Liver (tissue), 9 donors: ENCODE results near the gene RTN4. TPM values are rescaled to one million over a fixed set of nuclear protein-coding genes. Genes with fewer than 3 reads are reported as not detected.

Source experiments
- DNase-seq: peaks from one replicate; pipeline ENCODE4 v3.0.0-alpha.2; 2017; ENCODE audit warnings: low spot score
- H3K27ac ChIP-seq, 2 donors: one replicate each; pipeline ENCODE4 v1.7.0; 2013; ENCODE audit warnings: inconsistent platforms in 2 of 2, low read length in 2 of 2, control low read depth in 1 of 2, low read depth in 1 of 2, mild to moderate bottlenecking in 1 of 2
- H3K27me3 ChIP-seq, 4 donors: one replicate each; pipeline versions ENCODE4 v1.6.1 to v1.7.0; 2013; ENCODE audit warnings: low read length in 3 of 4, inconsistent platforms in 1 of 4, mild to moderate bottlenecking in 1 of 4, moderate library complexity in 1 of 4; ENCODE audit not compliant: control insufficient read depth in 4 of 4, insufficient read depth in 4 of 4
- H3K36me3 ChIP-seq, 4 donors: one replicate each; pipeline versions ENCODE4 v1.6.1 to v1.7.0; 2013; ENCODE audit warnings: low read length in 3 of 4, mild to moderate bottlenecking in 3 of 4, low read depth in 1 of 4, moderate library complexity in 1 of 4; ENCODE audit not compliant: control insufficient read depth in 4 of 4, insufficient read depth in 3 of 4
- H3K4me1 ChIP-seq, 4 donors: one replicate each; pipeline versions ENCODE4 v1.6.1 to v1.7.0; 2013; ENCODE audit warnings: low read length in 3 of 4, mild to moderate bottlenecking in 3 of 4, moderate library complexity in 1 of 4; ENCODE audit not compliant: control insufficient read depth in 4 of 4, insufficient read depth in 4 of 4
- H3K4me3 ChIP-seq, 3 donors: one replicate each; pipeline versions ENCODE4 v1.6.1 to v1.7.0; 2013; ENCODE audit warnings: low read length in 3 of 3, control low read depth in 1 of 3, low read depth in 1 of 3, mild to moderate bottlenecking in 1 of 3
- H3K9ac ChIP-seq, 2 donors: one replicate each; pipeline ENCODE4 v1.7.0; 2013; ENCODE audit warnings: low read length in 2 of 2, mild to moderate bottlenecking in 2 of 2, moderate library complexity in 2 of 2, control low read depth in 1 of 2, low read depth in 1 of 2
- H3K9me3 ChIP-seq, 4 donors: one replicate each; pipeline versions ENCODE4 v1.6.1 to v1.7.0; 2013; ENCODE audit warnings: low read length in 3 of 4; ENCODE audit not compliant: control insufficient read depth in 4 of 4
- ATF3 ChIP-seq: IDR thresholded peaks from 2 replicates; pipeline ENCODE4 v1.6.1; 2016; ENCODE audit warnings: antibody characterized with exemption
- CTCF ChIP-seq: fragments of 150-350 bp; IDR thresholded peaks from 2 replicates; pipeline ENCODE4 v1.5.1; 2017; ENCODE audit warnings: improper control_type of control experiment, low read depth, low read length; ENCODE audit not compliant: missing input control
- EGR1 ChIP-seq, 2 donors: IDR thresholded peaks; 2 replicates each; pipeline ENCODE4 v1.6.1; 2016 to 2018; ENCODE audit warnings: antibody characterized with exemption in 2 of 2, low read depth in 2 of 2
- FOXA1 ChIP-seq: IDR thresholded peaks from 2 replicates; pipeline ENCODE4 v1.6.1; 2016; ENCODE audit warnings: antibody characterized with exemption
- FOXA2 ChIP-seq: IDR thresholded peaks from 2 replicates; pipeline ENCODE4 v1.6.1; 2016; ENCODE audit warnings: antibody characterized with exemption
- GABPA ChIP-seq, 2 donors: IDR thresholded peaks in 1 of 2; conservative IDR thresholded peaks in 1 of 2; 2 replicates each; pipeline ENCODE4 v1.6.1; 2016; ENCODE audit warnings: antibody characterized with exemption in 2 of 2, mild to moderate bottlenecking in 1 of 2, moderate library complexity in 1 of 2
- HNF4A ChIP-seq, 2 donors: conservative IDR thresholded peaks; 2 replicates each; pipeline ENCODE4 v1.6.1; 2016; ENCODE audit warnings: antibody characterized with exemption in 2 of 2, mild to moderate bottlenecking in 2 of 2
- HNF4G ChIP-seq: IDR thresholded peaks from 2 replicates; pipeline ENCODE4 v1.6.1; 2016; ENCODE audit warnings: antibody characterized with exemption
- JUND ChIP-seq, 2 donors: IDR thresholded peaks; 2 replicates each; pipeline ENCODE4 v1.6.1; 2016; ENCODE audit warnings: antibody characterized with exemption in 2 of 2
- MAX ChIP-seq: IDR thresholded peaks from 2 replicates; pipeline ENCODE4 v1.6.1; 2016; ENCODE audit warnings: antibody characterized with exemption
- NR2F2 ChIP-seq: IDR thresholded peaks from 2 replicates; pipeline ENCODE4 v1.6.1; 2016; ENCODE audit warnings: antibody characterized with exemption
- RAD21 ChIP-seq, 2 donors: IDR thresholded peaks; 2 replicates each; pipeline ENCODE4 v1.6.1; 2016; ENCODE audit warnings: antibody characterized with exemption in 2 of 2, mild to moderate bottlenecking in 2 of 2
- REST ChIP-seq: IDR thresholded peaks from 2 replicates; pipeline ENCODE4 v1.6.1; 2016; ENCODE audit warnings: antibody characterized with exemption, mild to moderate bottlenecking
- RXRA ChIP-seq, 2 donors: IDR thresholded peaks; 2 replicates each; pipeline ENCODE4 v1.6.1; 2017 to 2018; ENCODE audit warnings: antibody characterized with exemption in 2 of 2, mild to moderate bottlenecking in 1 of 2
- SP1 ChIP-seq: IDR thresholded peaks from 2 replicates; pipeline ENCODE4 v1.6.1; 2018; ENCODE audit warnings: antibody characterized with exemption, mild to moderate bottlenecking
- TAF1 ChIP-seq: conservative IDR thresholded peaks from 2 replicates; pipeline ENCODE4 v1.6.1; 2016; ENCODE audit warnings: antibody characterized with exemption, mild to moderate bottlenecking
- YY1 ChIP-seq: IDR thresholded peaks from 2 replicates; pipeline ENCODE4 v1.6.1; 2016; ENCODE audit warnings: antibody characterized with exemption, mild to moderate bottlenecking
- ZBTB33 ChIP-seq: IDR thresholded peaks from 2 replicates; pipeline ENCODE4 v1.6.1; 2016; ENCODE audit warnings: antibody characterized with exemption
- WGBS: extraction: QIAGEN DNeasy Blood & Tissue Kit; methylation state at CpG from one replicate; pipeline ENCODE4 v1.1.7; 2013; 5-methylcytosine and 5-hydroxymethylcytosine counted together
- polyA plus RNA-seq, 2 donors: library from polyadenylated mRNA; stranded (reverse) in 1 of 2; unstranded in 1 of 2; fragments of 200-250 nt in 1 of 2; fragments of >200 nt in 1 of 2; fragmentation: Nextera tagmentation in 1 of 2; extraction: Ambion mirVana in 1 of 2; gene quantifications; one replicate each; pipeline versions ENCODE4 v1.2.1 to v1.2.3, GENCODE V29; 2013 to 2015
- total RNA-seq, 2 donors: library from RNA; depleted of rRNA; stranded (reverse); fragments of >200 nt; gene quantifications; one replicate each; pipeline ENCODE4 v1.2.3, GENCODE V29; 2014
- donor health status: healthy.
- donor health status: healthy.
- donor health status: healthy.
- donor health status: healthy.
- donor health status: healthy.

The RTN4 gene
- total and polyA plus RNA-seq, 4 donors = 73.5 to 348 (median 151) TPM

- Histone ChIP-seq H3K27ac (no peak overlapping the region), H3K27me3 (no peaks in the 10 kb centered on the region), H3K9ac (no peak overlapping the region), H3K36me3 (no peaks in the 10 kb centered on the region), H3K4me3 (no peak overlapping the region), H3K4me1 (peaks cover 0 to 2% (median 0%) of the 10 kb centered on the region in 4 donors), H3K9me3 (no peaks in the 10 kb centered on the region)
- no peak for DNase-seq
- WGBS = 97% methylated on average over 1 of the region's 1 CpG
- TF ChIP-seq SP1 (no peak), NR2F2 (no peak), CTCF (no peak), MAX (no peak), ZBTB33 (no peak), FOXA1 (no peak), GABPA (IDR thresholded peaks at IDR 0.05 in 1 of 2, conservative IDR thresholded peaks at IDR 0.05 in 1 of 2) (no peak), HNF4G (no peak), EGR1 (IDR thresholded peaks at IDR 0.05; ENCODE audit: low read depth in 2 of 2) (no peak), FOXA2 (no peak), REST (no peak), RXRA (IDR thresholded peaks at IDR 0.05) (no peak), RAD21 (IDR thresholded peaks at IDR 0.05) (no peak), HNF4A (conservative IDR thresholded peaks at IDR 0.05) (no peak), ATF3 (no peak), TAF1 (no peak), YY1 (no peak), JUND (IDR thresholded peaks at IDR 0.05) (no peak)
Measured at GRCh38 chr2:54944724-54945326, 105.4 kb downstream of the RTN4 start.
